ENCODE measurements around the gene CIRBP. TPM values are rescaled to one million over a fixed set of nuclear protein-coding genes. Genes with fewer than 3 reads are reported as not detected.

The CIRBP gene
- total and polyA plus RNA-seq, 2 of the 13 experiments (the other 11 are each of a cell fraction or from before 2014, with no cell fraction given), result 133 to 140 TPM

GRCh38 chr19:1259876-1260748 is 9.0 kb upstream of the CIRBP start (continued):
- no peak for TF ChIP-seq ZNF280B (CRISPR knock-in tag; IDR thresholded peaks at IDR 0.05; ENCODE audit: borderline replicate concordance)
- TF ChIP-seq MED13 (CRISPR knock-in tag; IDR thresholded peaks at IDR 0.05), result no peak
- no peak for TF ChIP-seq GABPB1 (CRISPR knock-in tag; IDR thresholded peaks at IDR 0.05)
- TF ChIP-seq ZFP36L1 (CRISPR knock-in tag; IDR thresholded peaks at IDR 0.05), result no peak
- no peak for TF ChIP-seq CHD2 (IDR thresholded peaks at IDR 0.05; ENCODE audit: low read depth, low read length)
- no peak for TF ChIP-seq ZKSCAN8 (CRISPR knock-in tag; IDR thresholded peaks at IDR 0.05; ENCODE audit: borderline replicate concordance)
- no peak for TF ChIP-seq STAT5B (CRISPR knock-in tag; IDR thresholded peaks at IDR 0.05)
- TF ChIP-seq RBM39 (IDR thresholded peaks at IDR 0.05; ENCODE audit: low read depth, low read length, poor library complexity, severe bottlenecking), result no peak
- no peak for TF ChIP-seq RFXANK (CRISPR knock-in tag; IDR thresholded peaks at IDR 0.05)
- no peak for TF ChIP-seq NAIF1 (CRISPR knock-in tag; IDR thresholded peaks at IDR 0.05; ENCODE audit: borderline replicate concordance)
- no peak for TF ChIP-seq TAF15 (IDR thresholded peaks at IDR 0.05; ENCODE audit: low read depth, low read length, poor library complexity, severe bottlenecking)
- no peak; the same call in 1 of the 2 replicates for TF ChIP-seq RAD21 (CRISPR knock-in tag; IDR thresholded peaks at IDR 0.05)
- no peak for TF ChIP-seq BCL3 (CRISPR knock-in tag; IDR thresholded peaks at IDR 0.05)
- TF ChIP-seq ZNF335 (CRISPR knock-in tag; IDR thresholded peaks at IDR 0.05), result no peak
- no peak for TF ChIP-seq HINFP (CRISPR knock-in tag; IDR thresholded peaks at IDR 0.05; ENCODE audit: low read depth)
- TF ChIP-seq TCF12 (IDR thresholded peaks at IDR 0.05), result no peak
- no peak for TF ChIP-seq TCF12 (CRISPR knock-in tag; IDR thresholded peaks at IDR 0.05)
- TF ChIP-seq AGO1 (IDR thresholded peaks at IDR 0.05; ENCODE audit: low read depth, low read length, poor library complexity, severe bottlenecking), result no peak
- no peak for TF ChIP-seq TERF1 (CRISPR knock-in tag; IDR thresholded peaks at IDR 0.05)
- no peak for TF ChIP-seq TOPORS (CRISPR knock-in tag; IDR thresholded peaks at IDR 0.05)
- no peak for TF ChIP-seq ZNF225 (CRISPR knock-in tag; IDR thresholded peaks at IDR 0.05)
- no peak for TF ChIP-seq ZNF543 (CRISPR knock-in tag; IDR thresholded peaks at IDR 0.05)
- no peak for TF ChIP-seq FOXP4 (CRISPR knock-in tag; IDR thresholded peaks at IDR 0.05)

Measured in HepG2 (cell line).